GM19467 (cell line): Measurements from ENCODE around the gene NBAS.
"Not testable (repeated sequence)": the region's sequence is repeated elsewhere in the genome, so short reads cannot be mapped to it uniquely, and the experiment has no call there.

Experiments used
- ATAC-seq: cut with Tn5 transposase; IDR thresholded peaks from one replicate; pipeline ENCODE4 v1.9.1; 2021; ENCODE audit warnings: mild to moderate bottlenecking, moderate library complexity; ENCODE audit not compliant: unreplicated experiment

Gene NBAS

DNA sequence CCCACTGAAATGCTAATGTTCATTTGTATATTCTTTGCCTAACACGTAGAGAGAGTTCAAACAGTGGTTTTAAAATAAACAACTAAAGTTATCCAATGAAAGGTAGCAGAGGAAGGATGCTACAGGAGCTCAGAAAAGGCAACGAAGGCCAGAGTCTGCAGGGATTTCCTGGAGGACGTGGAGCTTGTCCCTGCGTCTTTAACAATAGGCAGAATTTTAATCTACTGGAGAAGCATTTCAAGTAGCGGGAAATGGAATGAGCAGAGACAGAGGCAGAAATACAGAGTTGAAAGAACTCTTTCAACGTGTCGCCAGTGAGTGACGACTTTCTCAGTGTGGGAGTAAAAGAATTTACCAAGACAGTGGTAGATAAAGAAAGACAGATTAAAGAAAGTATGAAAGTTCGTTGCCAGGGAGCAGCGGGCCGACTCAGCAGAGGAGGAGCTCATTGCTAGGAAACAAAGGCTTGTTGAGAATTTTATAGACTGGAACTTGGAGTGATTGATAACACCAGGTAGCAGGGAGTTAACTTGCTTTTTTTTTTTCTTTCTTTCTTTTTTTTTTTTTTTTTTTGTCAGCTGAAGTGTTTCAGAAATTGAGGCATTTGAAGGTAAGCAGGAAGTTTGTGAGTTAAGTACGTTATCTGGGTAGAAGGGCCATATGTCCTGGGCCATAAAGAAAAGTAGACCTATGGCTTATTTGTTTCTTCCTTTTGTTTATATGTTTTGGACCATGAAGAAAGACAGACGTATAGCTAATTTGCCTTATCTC, 625 bp upstream of the NBAS start:
- ATAC-seq = peak; percentile 12

- peak; percentile 33 for ATAC-seq
Measured at GRCh38 chr2:15560140-15560987, 770 bp downstream of the NBAS start.

GRCh38 chr2:15559379-15560139, 1.6 kb downstream of the NBAS start:
- ATAC-seq = no peak

DNA sequence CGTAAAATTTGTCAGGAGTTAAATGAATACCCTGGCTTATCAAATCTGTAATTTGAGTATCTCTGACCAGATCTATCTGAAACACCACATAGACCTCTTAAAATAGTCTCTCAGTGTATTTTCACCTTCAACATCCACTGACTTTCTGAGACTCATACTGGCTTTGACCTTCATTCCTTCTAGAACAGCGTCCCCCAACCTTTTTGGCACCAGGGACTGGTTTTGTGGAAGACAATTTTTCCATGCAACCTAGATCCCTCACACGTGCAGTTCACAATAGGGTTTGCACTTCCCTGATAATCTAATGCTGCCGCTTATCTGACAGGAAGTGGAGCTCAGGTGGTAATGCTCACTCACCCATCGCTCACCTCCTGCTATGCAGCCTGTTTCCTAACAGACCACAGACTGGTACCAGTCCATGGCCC, 3.2 kb downstream of the NBAS start:
- ATAC-seq = no peak

DNA sequence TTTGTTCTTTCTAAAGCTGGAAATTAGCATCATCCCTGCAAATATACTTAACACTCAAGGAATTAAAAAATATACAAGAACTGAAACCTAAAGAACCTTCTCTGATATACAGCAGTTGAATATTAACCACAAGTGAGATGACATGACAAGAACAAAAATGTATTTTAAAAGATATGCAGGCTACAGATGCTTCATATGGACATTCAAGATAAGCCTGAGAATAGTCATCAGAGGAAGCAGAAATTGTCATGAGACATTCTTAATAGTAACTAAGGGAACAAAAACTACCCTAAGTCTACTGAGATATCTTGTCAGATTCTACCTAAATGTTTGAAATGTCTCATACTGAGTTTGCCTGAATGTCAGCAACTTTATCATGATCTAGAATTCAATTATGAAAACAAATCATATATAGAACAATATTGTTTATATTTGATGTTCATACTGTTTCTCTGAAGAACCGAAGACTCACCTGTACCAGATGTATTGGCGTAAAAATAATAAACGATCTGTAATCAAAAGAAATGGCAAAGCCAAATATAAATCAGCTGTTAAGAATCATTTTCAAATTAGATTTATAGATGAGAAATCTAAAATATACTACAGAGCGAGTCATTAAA, 4.7 kb downstream of the NBAS start:
- no peak for ATAC-seq

GRCh38 chr2:15555760-15556193, 5.4 kb downstream of the NBAS start:
- ATAC-seq = no peak

DNA sequence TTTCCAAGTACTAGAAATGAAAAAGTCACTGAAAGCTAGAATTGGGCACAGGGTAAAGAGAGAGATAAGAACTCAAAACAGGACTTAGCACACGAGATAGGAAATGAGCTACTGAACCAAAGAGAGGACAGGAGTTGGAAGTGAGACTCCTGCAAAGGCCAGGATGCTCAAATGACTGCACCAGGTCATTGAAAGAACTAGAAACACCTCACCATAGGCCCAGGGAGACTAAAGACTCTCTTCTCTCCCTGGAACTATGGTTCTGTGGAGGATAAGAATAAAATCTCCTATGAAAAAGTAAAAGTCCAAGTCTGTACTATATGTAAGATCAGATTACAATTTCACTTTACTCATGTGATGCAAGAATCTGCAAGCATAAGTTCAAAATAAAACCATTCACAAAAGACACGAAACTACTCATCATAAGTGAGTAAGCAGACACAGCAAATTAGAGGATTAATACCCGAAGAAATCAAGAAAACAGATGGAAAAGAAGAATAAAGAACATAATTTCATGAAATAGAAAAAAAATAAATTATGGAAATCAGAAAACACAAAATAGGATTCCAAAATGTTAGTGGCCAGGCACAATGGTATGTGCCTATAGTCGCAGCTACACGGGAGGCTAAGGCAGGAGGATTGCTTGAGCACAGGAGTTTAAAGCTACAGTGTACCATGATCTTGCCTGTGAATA, 6.5 kb downstream of the NBAS start:
- no peak for ATAC-seq

DNA sequence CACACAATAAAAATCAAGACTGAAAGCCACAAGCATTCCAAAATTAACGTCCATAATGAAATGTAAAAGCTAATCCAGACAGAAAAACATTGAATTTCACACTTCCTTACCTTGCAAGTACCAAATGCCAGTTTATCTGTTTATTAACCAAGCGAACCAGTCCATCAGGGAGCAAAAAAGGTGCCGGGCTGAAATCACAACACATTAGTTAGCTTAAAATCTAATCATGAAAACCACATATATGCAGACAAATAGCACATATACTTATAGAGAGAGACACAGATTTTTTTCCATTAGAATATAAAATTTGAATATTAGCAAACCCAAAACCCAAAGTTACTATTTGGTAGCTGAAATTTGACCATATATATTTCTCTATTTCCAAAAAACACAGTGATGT, 7.2 kb downstream of the NBAS start:
- no peak for ATAC-seq

- ATAC-seq = no peak
Measured at GRCh38 chr2:15553519-15553918, 7.6 kb downstream of the NBAS start.

GRCh38 chr2:15548974-15549373, 12.2 kb downstream of the NBAS start:
- ATAC-seq = no peak

GRCh38 chr2:15547115-15547876, 13.8 kb downstream of the NBAS start:
- ATAC-seq = no peak

GRCh38 chr2:15546297-15547098, 14.6 kb downstream of the NBAS start:
- no peak for ATAC-seq

- ATAC-seq = no peak
Measured at GRCh38 chr2:15544227-15544626, 16.9 kb downstream of the NBAS start.

DNA sequence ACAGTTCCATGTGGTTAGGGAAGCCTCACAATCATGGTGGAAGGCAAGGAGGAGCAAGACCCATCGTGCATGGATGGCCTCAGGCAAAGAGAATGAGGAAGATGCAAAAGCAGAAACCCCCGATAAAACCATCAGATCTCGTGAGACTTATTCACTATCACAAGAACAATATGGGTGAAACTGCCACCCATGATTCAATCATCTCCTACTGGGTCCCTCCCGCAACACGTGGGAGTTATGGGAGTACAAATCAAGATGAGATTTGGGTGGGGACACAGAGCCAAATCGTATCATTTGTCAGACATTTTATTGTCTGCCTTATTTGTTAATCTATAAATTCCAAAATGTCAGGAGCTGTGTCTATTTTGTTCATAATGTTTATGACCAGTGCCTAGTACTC, 17.6 kb downstream of the NBAS start:
- ATAC-seq = no peak

- ATAC-seq = no peak
Measured at GRCh38 chr2:15543053-15543452, 18.1 kb downstream of the NBAS start.

- ATAC-seq = not testable (repeated sequence)
Measured at GRCh38 chr2:15542269-15542668, 18.9 kb downstream of the NBAS start.

DNA sequence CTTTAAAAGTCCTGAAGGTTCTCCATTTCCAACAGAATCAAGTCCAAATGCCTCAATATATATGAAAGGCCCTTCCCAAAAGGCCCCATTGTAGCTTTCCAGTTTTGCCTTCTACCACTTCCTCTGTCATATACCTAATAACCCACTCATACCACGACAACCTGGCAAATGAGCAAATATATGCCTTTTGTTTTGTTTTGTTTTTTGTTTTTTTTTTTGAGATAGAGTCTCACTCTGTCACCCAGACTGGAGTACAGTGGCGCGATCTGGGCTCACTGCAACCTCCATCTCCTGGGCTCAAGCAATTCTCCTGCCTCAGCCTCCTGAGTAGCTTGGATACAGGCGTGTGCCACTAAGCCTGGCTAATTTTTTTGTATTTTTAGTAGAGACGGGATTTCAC, 20.6 kb downstream of the NBAS start:
- peak; percentile 9 for ATAC-seq

- peak; percentile 71 for ATAC-seq
Measured at GRCh38 chr2:15539999-15540398, 21.1 kb downstream of the NBAS start.

- ATAC-seq = no peak
Measured at GRCh38 chr2:15538792-15539191, 22.3 kb downstream of the NBAS start.
